ENCODE measurements around the gene PISD.

- TF ChIP-seq EZH2phosphoT487 (IDR thresholded peaks at IDR 0.05; ENCODE audit: low read depth): no peak
- no peak for TF ChIP-seq CTCF (IDR thresholded peaks at IDR 0.05; ENCODE audit: low read depth, low read length)
These were observed 11.6 kb downstream of the PISD start for GRCh38 chr22:31650391-31650790.
